ENCODE results near the gene SDF4.

Gene SDF4

GRCh38 chr1:1167398-1167821 lies 64.4 kb downstream of the SDF4 start:
- TF ChIP-seq ZFX (IDR thresholded peaks at IDR 0.05; ENCODE audit: borderline replicate concordance) (no peak), CTCF (IDR thresholded peaks at IDR 0.05) (no peak)
- H3K27ac ChIP-seq, result no peak overlapping the region

Measured in 22Rv1 (cell line).